Activated CD8-positive, alpha-beta T cell treated with anti-CD3 and anti-CD28 coated beads for 36 hours (primary cell): ENCODE data around the gene PREX1. TPM values are rescaled to one million over a fixed set of nuclear protein-coding genes. Genes with fewer than 3 reads are reported as not detected.

Experiments
- ATAC-seq: fragments of 200-7000 bp; cut with Tn5 transposase; one replicate; pipeline ENCODE4 v1.10.0; 2021; ENCODE audit warnings: mild to moderate bottlenecking, moderate library complexity
- CTCF ChIA-PET: fragments of 350-600 bp; sonication (Branson Sonifier 250); formaldehyde crosslinking; loops from one replicate; lab custom pipeline; 2021; ENCODE audit warnings: antibody characterized with exemption; lab: Charles Lee
- POLR2A ChIA-PET: fragments of 350-600 bp; sonication (Branson Sonifier 250); formaldehyde crosslinking; loops from one replicate; lab custom pipeline; 2021; ENCODE audit warnings: antibody characterized with exemption; lab: Charles Lee
- DNase-seq: peaks from one replicate; pipeline ENCODE4 v3.0.0-alpha.2; 2020
- H3K27ac Mint-ChIP-seq: one replicate; pipeline ENCODE4 v1.8.0; 2021; ENCODE audit warnings: mild to moderate bottlenecking, mixed read lengths
- H3K27me3 Mint-ChIP-seq: one replicate; pipeline ENCODE4 v1.8.0; 2021; ENCODE audit warnings: mixed read lengths
- H3K36me3 Mint-ChIP-seq: one replicate; pipeline ENCODE4 v1.8.0; 2021; ENCODE audit warnings: low read depth, mixed read lengths
- H3K4me1 Mint-ChIP-seq: one replicate; pipeline ENCODE4 v1.8.0; 2021; ENCODE audit warnings: low read depth, mixed read lengths
- H3K4me3 Mint-ChIP-seq: one replicate; pipeline ENCODE4 v1.8.0; 2021; ENCODE audit warnings: mild to moderate bottlenecking, moderate library complexity, mixed read lengths
- H3K9me3 Mint-ChIP-seq: one replicate; pipeline ENCODE4 v1.8.0; 2021; ENCODE audit warnings: mixed read lengths
- intact Hi-C: fragments of 100-400 bp; cut with micrococcal nuclease; formaldehyde crosslinking; loops from one replicate; pipeline ENCODE4 v1.10.0; 2022
- total RNA-seq, 2 experiments: library from RNA; stranded (reverse); gene quantifications; one replicate each; pipeline ENCODE4 v1.2.3, GENCODE V29; 2021
- TF ChIP-seq, protein P1 (sequence below): fragments of 200-600 bp; IDR thresholded peaks from one replicate; pipeline ENCODE4 v1.8.0; 2022; ENCODE audit warnings: antibody characterized with exemption, mild to moderate bottlenecking

The PREX1 gene
- total RNA-seq, 2 experiments from 2014 or later, result 79.7 to 80.5 TPM

DNA sequence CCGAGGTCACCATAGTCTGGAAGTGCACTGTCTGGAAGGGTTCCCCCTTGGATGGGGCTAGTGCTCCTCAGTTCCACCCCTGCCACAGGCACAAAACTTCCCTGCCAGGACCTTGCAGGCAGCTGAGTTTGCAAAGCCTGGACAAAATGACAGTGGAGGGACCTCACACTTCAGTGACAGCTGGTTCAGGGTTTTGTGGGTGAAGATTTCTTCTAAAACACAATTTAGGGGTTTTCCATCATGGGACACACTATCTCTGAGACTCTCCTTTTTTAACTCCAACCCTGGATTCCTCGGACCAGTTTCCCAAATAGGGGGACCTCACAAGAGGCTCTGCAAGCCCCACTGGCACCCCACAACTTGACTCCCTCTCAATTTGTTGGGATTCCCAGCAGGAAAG lies 33.6 kb upstream of the PREX1 start:
- H3K4me3 Mint-ChIP-seq, result no peak overlapping the region
- H3K27me3 Mint-ChIP-seq, result no peaks in the 10 kb centered on the region
- ATAC-seq (no peak), DNase-seq (no peak)
- peaks cover 9% of the 10 kb centered on the region for H3K4me1 Mint-ChIP-seq
- no peaks in the 10 kb centered on the region for H3K36me3 Mint-ChIP-seq
- intact Hi-C loops, result no loop called here
- H3K27ac Mint-ChIP-seq, result no peak overlapping the region
- POLR2A ChIA-PET, result no interaction called here
- H3K9me3 Mint-ChIP-seq, result no peaks in the 10 kb centered on the region
- TF ChIP-seq, protein P1, sequence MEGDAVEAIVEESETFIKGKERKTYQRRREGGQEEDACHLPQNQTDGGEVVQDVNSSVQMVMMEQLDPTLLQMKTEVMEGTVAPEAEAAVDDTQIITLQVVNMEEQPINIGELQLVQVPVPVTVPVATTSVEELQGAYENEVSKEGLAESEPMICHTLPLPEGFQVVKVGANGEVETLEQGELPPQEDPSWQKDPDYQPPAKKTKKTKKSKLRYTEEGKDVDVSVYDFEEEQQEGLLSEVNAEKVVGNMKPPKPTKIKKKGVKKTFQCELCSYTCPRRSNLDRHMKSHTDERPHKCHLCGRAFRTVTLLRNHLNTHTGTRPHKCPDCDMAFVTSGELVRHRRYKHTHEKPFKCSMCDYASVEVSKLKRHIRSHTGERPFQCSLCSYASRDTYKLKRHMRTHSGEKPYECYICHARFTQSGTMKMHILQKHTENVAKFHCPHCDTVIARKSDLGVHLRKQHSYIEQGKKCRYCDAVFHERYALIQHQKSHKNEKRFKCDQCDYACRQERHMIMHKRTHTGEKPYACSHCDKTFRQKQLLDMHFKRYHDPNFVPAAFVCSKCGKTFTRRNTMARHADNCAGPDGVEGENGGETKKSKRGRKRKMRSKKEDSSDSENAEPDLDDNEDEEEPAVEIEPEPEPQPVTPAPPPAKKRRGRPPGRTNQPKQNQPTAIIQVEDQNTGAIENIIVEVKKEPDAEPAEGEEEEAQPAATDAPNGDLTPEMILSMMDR, result no peak
- CTCF ChIA-PET, result interaction anchor here (1.2 to 2.7 kb wide), 3 partner anchors 13 to 204 kb away, joined by 3 to 7 read pairs (median 3); no protein-coding TSS in a partner anchor

DNA sequence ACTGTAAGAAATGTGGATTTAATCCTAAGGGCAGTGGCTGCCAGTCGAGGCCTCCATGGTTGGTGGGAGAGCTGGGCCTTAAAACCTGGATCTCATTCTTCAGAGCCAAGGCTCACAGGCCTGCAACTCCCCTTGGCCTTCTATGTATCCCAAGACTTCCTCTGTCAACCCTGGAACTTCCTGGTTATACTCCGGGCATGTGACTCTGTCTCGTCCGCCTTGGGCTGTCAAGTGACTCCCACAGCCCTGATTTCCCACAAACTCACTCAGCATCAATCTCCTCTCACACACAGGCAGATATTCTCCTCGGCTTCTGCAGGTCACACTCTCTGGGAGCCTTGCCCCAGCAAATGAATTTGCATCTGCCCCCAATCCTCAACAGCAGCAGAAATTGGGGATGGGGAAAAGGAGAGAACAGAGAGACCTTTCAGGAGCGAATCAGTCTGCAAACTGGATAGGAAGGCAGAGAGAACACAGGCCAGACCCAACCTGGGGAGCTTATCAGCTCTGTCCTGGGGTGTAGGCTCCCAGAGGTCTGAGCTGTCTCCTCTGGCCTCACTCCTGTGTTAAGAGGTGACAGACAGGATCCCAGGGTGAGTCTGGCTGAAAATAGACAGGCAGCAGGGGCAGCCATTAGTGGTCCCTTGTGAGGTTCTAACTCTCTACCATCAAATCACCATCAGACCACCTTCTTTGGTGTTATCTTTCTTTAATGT lies 30.4 kb upstream of the PREX1 start:
- CTCF ChIA-PET, result interaction anchor here (0.9 to 1.5 kb wide), 3 partner anchors 17 to 201 kb away, joined by 3 to 4 read pairs (median 4); no protein-coding TSS in a partner anchor
- no peak overlapping the region for H3K4me3 Mint-ChIP-seq
- TF ChIP-seq, protein P1, result no peak

DNA sequence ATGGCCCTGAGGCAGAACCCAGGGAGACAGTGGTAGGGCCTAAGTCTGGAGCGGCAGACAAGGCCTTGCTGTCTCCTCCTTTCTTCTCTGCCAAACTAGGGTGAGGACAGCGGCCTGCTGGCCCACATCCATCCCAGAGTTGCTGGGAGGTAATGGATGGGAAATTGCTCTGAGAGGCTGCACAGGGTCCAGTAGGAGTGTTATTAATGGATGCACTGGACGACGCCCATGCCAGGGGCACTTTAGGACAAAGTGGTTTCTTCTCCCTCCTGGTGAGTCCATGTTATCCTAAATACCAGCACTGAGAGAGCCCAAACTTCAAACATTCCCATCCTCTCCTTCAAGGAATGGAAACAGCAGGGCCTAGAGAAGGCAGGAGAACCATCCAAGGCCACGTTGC lies 28.3 kb upstream of the PREX1 start:
- TF ChIP-seq, protein P1, result no peak
- intact Hi-C loops, result no loop called here
- Mint-ChIP-seq H3K27ac (no peak overlapping the region), H3K27me3 (no peaks in the 10 kb centered on the region), H3K4me1 (peaks cover 7% of the 10 kb centered on the region), H3K4me3 (no peak overlapping the region), H3K36me3 (no peaks in the 10 kb centered on the region), H3K9me3 (peaks cover 10% of the 10 kb centered on the region)
- no peak for DNase-seq
- ChIA-PET POLR2A (no interaction called here), CTCF (no interaction called here)
- ATAC-seq, result no peak

More for the DNA sequence above, 30.4 kb upstream of the PREX1 start:
- no peak for DNase-seq
- POLR2A ChIA-PET, result interaction anchor here (0.7 kb wide), 1 partner anchor 1155 kb away, joined by 4 read pairs; no protein-coding TSS in a partner anchor
- intact Hi-C loops, result no loop called here
- Mint-ChIP-seq H3K36me3 (no peaks in the 10 kb centered on the region), H3K27ac (no peak overlapping the region), H3K27me3 (no peaks in the 10 kb centered on the region), H3K9me3 (peaks cover 3% of the 10 kb centered on the region), H3K4me1 (peaks cover 14% of the 10 kb centered on the region)
- ATAC-seq, result no peak

DNA sequence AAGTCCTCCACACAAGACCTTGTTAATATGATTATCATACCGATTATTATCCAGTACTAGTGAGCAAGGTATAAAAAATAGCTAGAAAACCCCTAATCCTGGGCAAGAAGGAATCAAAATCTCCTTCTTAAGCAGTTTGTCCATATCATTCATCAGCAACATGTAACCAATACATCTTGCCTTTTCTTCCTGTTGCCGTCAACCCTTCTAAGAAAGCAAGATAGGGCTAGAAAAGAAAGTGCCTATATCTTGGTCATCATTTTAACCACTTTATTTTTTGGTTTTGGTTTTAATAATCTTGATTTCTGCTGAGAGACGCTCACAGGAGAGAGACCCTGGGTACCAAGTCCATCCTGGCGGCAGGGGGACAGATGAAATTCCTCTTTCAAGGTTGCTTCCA lies 27.2 kb upstream of the PREX1 start:
- Mint-ChIP-seq H3K27ac (no peak overlapping the region), H3K4me1 (peaks cover 4% of the 10 kb centered on the region), H3K27me3 (no peaks in the 10 kb centered on the region), H3K9me3 (peaks cover 10% of the 10 kb centered on the region), H3K4me3 (no peak overlapping the region), H3K36me3 (no peaks in the 10 kb centered on the region)
- POLR2A ChIA-PET, result no interaction called here
- ATAC-seq (no peak), DNase-seq (no peak)
- intact Hi-C loops, result no loop called here
- TF ChIP-seq, protein P1, result no peak
- CTCF ChIA-PET, result interaction anchor here (0.9 kb wide), 1 partner anchor 197 kb away, joined by 3 read pairs; no protein-coding TSS in a partner anchor

DNA sequence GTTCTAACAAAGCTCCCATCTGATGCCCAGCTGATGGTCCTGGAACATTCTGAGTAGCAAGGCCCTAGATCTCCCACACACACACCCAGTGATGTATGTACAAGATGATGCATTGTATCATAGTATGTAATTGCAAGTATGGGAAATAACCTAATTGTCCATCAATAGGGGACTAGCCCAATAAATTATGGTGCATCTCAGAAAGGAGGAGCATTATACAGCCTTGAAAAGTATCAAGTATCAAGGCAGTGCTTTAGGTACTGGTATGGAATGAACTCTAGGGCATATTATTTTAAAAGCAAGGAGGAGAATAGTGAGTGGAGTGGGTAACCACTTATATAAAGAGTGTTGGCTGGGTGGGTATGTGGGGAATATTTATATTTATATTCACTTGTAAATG lies 24.8 kb upstream of the PREX1 start:
- Mint-ChIP-seq H3K36me3 (no peaks in the 10 kb centered on the region), H3K4me1 (peaks cover 8% of the 10 kb centered on the region), H3K27ac (no peak overlapping the region), H3K4me3 (no peak overlapping the region), H3K27me3 (no peaks in the 10 kb centered on the region), H3K9me3 (peaks cover 13% of the 10 kb centered on the region)
- DNase-seq (no peak), ATAC-seq (no peak)
- ChIA-PET CTCF (no interaction called here), POLR2A (no interaction called here)
- intact Hi-C loops, result no loop called here
- TF ChIP-seq, protein P1, result no peak
